ENCODE measurements around the gene EFCAB10.

The EFCAB10 gene

GRCh38 chr7:105581066-105581811 lies at the start of gene EFCAB10:
Gene EFCAB10, minus strand, starts transcription at chr7:105581493. Its CDS starts 30 bp downstream, at chr7:105581463.
- DNase-seq: peak; percentile 63
- H3K27me3 Mint-ChIP-seq: peaks cover 21% of the 10 kb centered on the region
- peaks cover 5% of the 10 kb centered on the region for H3K9me3 Mint-ChIP-seq
- H3K36me3 Mint-ChIP-seq (ENCODE audit: low read depth): no peaks in the 10 kb centered on the region
- no peak within 1 kb of the TSS for H3K27ac Mint-ChIP-seq
- peaks cover 7% of the 10 kb centered on the region for H3K4me1 Mint-ChIP-seq (ENCODE audit: low read depth)
- peak within 1 kb of the TSS; percentile 75 for H3K4me3 Mint-ChIP-seq

- DNase-seq: no peak
- peaks cover 71% of the 10 kb centered on the region for H3K36me3 Mint-ChIP-seq (ENCODE audit: low read depth)
- no peak overlapping the region for H3K4me3 Mint-ChIP-seq
- no peaks in the 10 kb centered on the region for H3K4me1 Mint-ChIP-seq (ENCODE audit: low read depth)
- peaks cover 4% of the 10 kb centered on the region for H3K9me3 Mint-ChIP-seq
- H3K27ac Mint-ChIP-seq: no peak overlapping the region
- H3K27me3 Mint-ChIP-seq: no peaks in the 10 kb centered on the region
Measured at GRCh38 chr7:105625986-105626385, 44.7 kb upstream of the EFCAB10 start.

GRCh38 chr7:105623906-105624305 lies 42.6 kb upstream of the EFCAB10 start:
- H3K9me3 Mint-ChIP-seq: peaks cover 4% of the 10 kb centered on the region
- H3K4me1 Mint-ChIP-seq (ENCODE audit: low read depth): no peaks in the 10 kb centered on the region
- H3K36me3 Mint-ChIP-seq (ENCODE audit: low read depth): peaks cover 67% of the 10 kb centered on the region
- no peak for DNase-seq
- H3K4me3 Mint-ChIP-seq: no peak overlapping the region
- no peaks in the 10 kb centered on the region for H3K27me3 Mint-ChIP-seq
- H3K27ac Mint-ChIP-seq: no peak overlapping the region

- Mint-ChIP-seq H3K4me3 (no peak overlapping the region), H3K9me3 (peaks cover 4% of the 10 kb centered on the region), H3K27me3 (no peaks in the 10 kb centered on the region), H3K27ac (no peak overlapping the region), H3K4me1 (ENCODE audit: low read depth) (no peaks in the 10 kb centered on the region), H3K36me3 (ENCODE audit: low read depth) (peaks cover 70% of the 10 kb centered on the region)
- no peak for DNase-seq
Measured at GRCh38 chr7:105623378-105623777, 42.1 kb upstream of the EFCAB10 start.

GRCh38 chr7:105622106-105622731 lies 40.9 kb upstream of the EFCAB10 start:
- H3K27me3 Mint-ChIP-seq: no peaks in the 10 kb centered on the region
- H3K4me3 Mint-ChIP-seq: no peak overlapping the region
- H3K4me1 Mint-ChIP-seq (ENCODE audit: low read depth): no peaks in the 10 kb centered on the region
- no peak for DNase-seq
- H3K36me3 Mint-ChIP-seq (ENCODE audit: low read depth): peaks cover 71% of the 10 kb centered on the region
- no peak overlapping the region for H3K27ac Mint-ChIP-seq
- peaks cover 4% of the 10 kb centered on the region for H3K9me3 Mint-ChIP-seq

- Mint-ChIP-seq H3K27ac (no peak overlapping the region), H3K9me3 (peaks cover 4% of the 10 kb centered on the region), H3K4me3 (no peak overlapping the region), H3K4me1 (ENCODE audit: low read depth) (no peaks in the 10 kb centered on the region), H3K36me3 (ENCODE audit: low read depth) (peaks cover 71% of the 10 kb centered on the region), H3K27me3 (no peaks in the 10 kb centered on the region)
- no peak for DNase-seq
Measured at GRCh38 chr7:105621617-105622016, 40.3 kb upstream of the EFCAB10 start.

- Mint-ChIP-seq H3K9me3 (peaks cover 4% of the 10 kb centered on the region), H3K4me3 (no peak overlapping the region), H3K27me3 (no peaks in the 10 kb centered on the region), H3K27ac (no peak overlapping the region), H3K36me3 (ENCODE audit: low read depth) (peaks cover 70% of the 10 kb centered on the region), H3K4me1 (ENCODE audit: low read depth) (no peaks in the 10 kb centered on the region)
- DNase-seq: no peak
Measured at GRCh38 chr7:105621176-105621575, 39.9 kb upstream of the EFCAB10 start.

- Mint-ChIP-seq H3K4me1 (ENCODE audit: low read depth) (no peaks in the 10 kb centered on the region), H3K9me3 (no peaks in the 10 kb centered on the region), H3K36me3 (ENCODE audit: low read depth) (peaks cover 71% of the 10 kb centered on the region), H3K4me3 (no peak overlapping the region), H3K27me3 (no peaks in the 10 kb centered on the region), H3K27ac (no peak overlapping the region)
- DNase-seq: no peak
Measured at GRCh38 chr7:105619590-105619989, 38.3 kb upstream of the EFCAB10 start.

GRCh38 chr7:105618016-105618296 lies 36.7 kb upstream of the EFCAB10 start:
- no peaks in the 10 kb centered on the region for H3K9me3 Mint-ChIP-seq
- no peaks in the 10 kb centered on the region for H3K4me1 Mint-ChIP-seq (ENCODE audit: low read depth)
- H3K36me3 Mint-ChIP-seq (ENCODE audit: low read depth): peaks cover 74% of the 10 kb centered on the region
- no peak overlapping the region for H3K4me3 Mint-ChIP-seq
- no peak overlapping the region for H3K27ac Mint-ChIP-seq
- no peak for DNase-seq
- H3K27me3 Mint-ChIP-seq: no peaks in the 10 kb centered on the region

GRCh38 chr7:105617280-105618015 lies 36.2 kb upstream of the EFCAB10 start:
- peaks cover 71% of the 10 kb centered on the region for H3K36me3 Mint-ChIP-seq (ENCODE audit: low read depth)
- no peaks in the 10 kb centered on the region for H3K4me1 Mint-ChIP-seq (ENCODE audit: low read depth)
- no peak overlapping the region for H3K27ac Mint-ChIP-seq
- DNase-seq: no peak
- no peaks in the 10 kb centered on the region for H3K9me3 Mint-ChIP-seq
- no peak overlapping the region for H3K4me3 Mint-ChIP-seq
- no peaks in the 10 kb centered on the region for H3K27me3 Mint-ChIP-seq

GRCh38 chr7:105614341-105614840 lies 33.1 kb upstream of the EFCAB10 start:
- Mint-ChIP-seq H3K36me3 (ENCODE audit: low read depth) (peaks cover 47% of the 10 kb centered on the region), H3K27ac (no peak overlapping the region), H3K27me3 (no peaks in the 10 kb centered on the region), H3K9me3 (no peaks in the 10 kb centered on the region), H3K4me3 (no peak overlapping the region), H3K4me1 (ENCODE audit: low read depth) (no peaks in the 10 kb centered on the region)
- no peak for DNase-seq

GRCh38 chr7:105613611-105614330 lies 32.5 kb upstream of the EFCAB10 start:
- H3K9me3 Mint-ChIP-seq: no peaks in the 10 kb centered on the region
- H3K36me3 Mint-ChIP-seq (ENCODE audit: low read depth): peaks cover 46% of the 10 kb centered on the region

GRCh38 chr7:105612806-105613205 lies 31.5 kb upstream of the EFCAB10 start:
- H3K27ac Mint-ChIP-seq: no peak overlapping the region
- H3K9me3 Mint-ChIP-seq: no peaks in the 10 kb centered on the region
- H3K4me1 Mint-ChIP-seq (ENCODE audit: low read depth): no peaks in the 10 kb centered on the region
- DNase-seq: no peak
- H3K27me3 Mint-ChIP-seq: no peaks in the 10 kb centered on the region
- no peak overlapping the region for H3K4me3 Mint-ChIP-seq
- peaks cover 38% of the 10 kb centered on the region for H3K36me3 Mint-ChIP-seq (ENCODE audit: low read depth)

More at GRCh38 chr7:105613611-105614330, 32.5 kb upstream of the EFCAB10 start:
- H3K4me3 Mint-ChIP-seq: no peak overlapping the region
- no peaks in the 10 kb centered on the region for H3K27me3 Mint-ChIP-seq
- H3K27ac Mint-ChIP-seq: no peak overlapping the region
- H3K4me1 Mint-ChIP-seq (ENCODE audit: low read depth): no peaks in the 10 kb centered on the region
- no peak for DNase-seq
